ENCODE results near the gene TRIM49. TPM values are rescaled to one million over a fixed set of nuclear protein-coding genes. Genes with fewer than 3 reads are reported as not detected.
"Not testable (repeated sequence)": the region's sequence is repeated elsewhere in the genome, so short reads cannot be mapped to it uniquely, and the experiment has no call there.

The TRIM49 gene, protein sequence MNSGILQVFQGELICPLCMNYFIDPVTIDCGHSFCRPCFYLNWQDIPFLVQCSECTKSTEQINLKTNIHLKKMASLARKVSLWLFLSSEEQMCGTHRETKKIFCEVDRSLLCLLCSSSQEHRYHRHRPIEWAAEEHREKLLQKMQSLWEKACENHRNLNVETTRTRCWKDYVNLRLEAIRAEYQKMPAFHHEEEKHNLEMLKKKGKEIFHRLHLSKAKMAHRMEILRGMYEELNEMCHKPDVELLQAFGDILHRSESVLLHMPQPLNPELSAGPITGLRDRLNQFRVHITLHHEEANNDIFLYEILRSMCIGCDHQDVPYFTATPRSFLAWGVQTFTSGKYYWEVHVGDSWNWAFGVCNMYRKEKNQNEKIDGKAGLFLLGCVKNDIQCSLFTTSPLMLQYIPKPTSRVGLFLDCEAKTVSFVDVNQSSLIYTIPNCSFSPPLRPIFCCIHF
- total RNA-seq (not detected), polyA plus RNA-seq (not detected)
- long read RNA-seq, donor 1 = 0 reads
- long read RNA-seq, donor 2 = 0 reads

DNA sequence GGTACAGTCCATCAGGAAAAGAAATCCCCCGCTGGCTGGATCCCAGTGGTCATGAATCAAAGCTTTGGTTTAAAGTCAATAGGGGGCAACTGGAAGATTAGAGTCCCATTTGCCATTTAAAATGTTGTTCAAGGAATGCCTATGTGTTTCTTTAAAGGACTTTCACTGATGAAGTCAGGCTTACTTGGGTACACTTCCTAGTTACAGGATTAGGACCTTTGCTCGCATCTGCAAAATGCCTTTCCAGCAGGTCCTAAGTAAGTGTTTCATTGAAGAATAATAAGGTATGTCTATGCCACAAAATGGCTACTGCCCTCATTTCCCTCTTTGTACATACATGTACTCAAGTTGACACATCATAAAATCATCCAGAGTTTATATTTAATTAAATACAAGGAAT lies at the start of gene TRIM49:
Gene TRIM49, minus strand, starts transcription at position 101 of the 400 bp plus-strand sequence. CDS start 4,106 bp downstream, outside the sequence.
- intact Hi-C loops (cut with DNase I; ENCODE audit: low total_unique reads) = not testable (repeated sequence)

DNA sequence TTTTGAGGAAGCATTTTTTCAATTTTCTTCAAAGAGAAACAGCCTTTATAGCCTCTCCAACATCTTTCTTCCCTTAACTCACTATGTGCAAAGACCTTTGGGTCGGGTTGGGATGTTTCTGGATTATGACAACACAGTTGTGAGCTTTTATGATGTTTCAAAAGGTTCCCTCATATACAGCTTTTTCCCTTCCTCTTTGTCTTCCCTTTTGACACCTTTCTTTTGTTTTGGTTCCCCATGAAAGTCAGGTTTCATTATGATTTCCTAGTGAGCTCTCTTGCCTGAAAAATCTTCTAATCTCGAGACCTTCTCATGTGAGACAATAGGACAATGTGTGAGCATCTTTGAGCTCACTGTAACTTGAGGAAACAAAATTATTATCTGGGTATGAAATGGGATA lies 18.3 kb upstream of the TRIM49 start:
- intact Hi-C loops (cut with DNase I; ENCODE audit: low total_unique reads); H3K27me3 ChIP-seq (replicated peaks in 1 of 7); H3K27ac ChIP-seq; H3K4me3 ChIP-seq; DNase-seq; H3K4me1 ChIP-seq; H3K36me3 ChIP-seq; H3K9me3 ChIP-seq: not testable (repeated sequence)
- WGBS, 5 donors = 30 to 65% (median 53%) methylated on average over 1 to 2 of the region's 2 CpGs; no CpG with 5 or more reads in 2 of the 5 donors

More for the DNA sequence above, at the start of gene TRIM49:
- H3K9me3 ChIP-seq; H3K27me3 ChIP-seq (replicated peaks in 1 of 7); H3K4me1 ChIP-seq; H3K27ac ChIP-seq; H3K4me3 ChIP-seq; DNase-seq; H3K36me3 ChIP-seq: not testable (repeated sequence)
- 84 to 100% (median 89%) methylated on average over 1 to 2 of the region's 2 CpGs for WGBS, 5 donors

DNA sequence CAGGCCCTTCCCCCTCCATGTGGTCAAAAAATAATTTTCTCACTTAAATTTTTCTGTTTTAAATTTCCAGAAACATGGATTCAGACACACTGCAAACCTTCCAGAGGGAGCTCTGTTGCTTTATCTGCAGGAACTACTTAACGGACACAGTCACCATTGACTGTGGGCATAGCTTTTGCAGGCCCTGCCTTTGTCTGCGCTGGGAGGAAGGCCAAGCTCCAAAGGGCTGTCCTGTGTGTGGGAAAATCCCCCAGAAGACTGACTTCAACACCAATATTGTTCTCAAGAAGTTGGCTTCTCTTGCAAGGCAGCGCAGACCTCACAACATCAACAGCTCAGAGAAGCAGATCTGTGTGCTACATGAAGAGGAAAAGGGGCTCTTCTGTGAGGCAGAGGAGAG lies 11.6 kb upstream of the TRIM49 start:
- intact Hi-C loops (cut with DNase I; ENCODE audit: low total_unique reads); H3K27ac ChIP-seq; H3K27me3 ChIP-seq (replicated peaks in 1 of 7); H3K4me1 ChIP-seq; H3K9me3 ChIP-seq; H3K4me3 ChIP-seq; DNase-seq; H3K36me3 ChIP-seq: not testable (repeated sequence)
- 57 to 70% methylated on average over 1 to 2 of the region's 3 CpGs; no CpG with 5 or more reads in 3 of the 5 donors for WGBS, 5 donors

DNA sequence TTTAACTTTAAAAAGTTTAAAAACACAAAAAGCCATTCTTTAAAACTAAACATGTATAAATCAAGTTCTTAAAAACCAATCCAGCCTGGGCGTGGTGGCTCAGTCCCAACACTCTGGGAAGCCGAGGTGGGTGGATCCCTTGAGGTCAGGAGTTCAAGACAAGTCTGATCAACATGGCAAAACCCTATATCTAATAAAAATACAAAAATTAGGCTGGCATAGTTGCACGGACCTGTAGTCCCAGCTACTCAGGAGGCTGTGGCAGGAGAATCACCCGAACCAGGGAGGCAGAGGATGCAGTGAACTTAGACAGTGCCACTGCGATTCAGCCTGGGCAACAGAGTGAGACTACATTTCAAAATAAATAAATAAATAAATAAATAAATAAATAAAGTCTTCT lies 5.2 kb upstream of the TRIM49 start:
- DNase-seq; intact Hi-C loops (cut with DNase I; ENCODE audit: low total_unique reads); H3K36me3 ChIP-seq; H3K9me3 ChIP-seq; H3K4me3 ChIP-seq; H3K4me1 ChIP-seq; H3K27ac ChIP-seq; H3K27me3 ChIP-seq (replicated peaks in 1 of 7): not testable (repeated sequence)
- 76 to 87% (median 81%) methylated on average over 5 of the region's 5 CpGs for WGBS, 5 donors

DNA sequence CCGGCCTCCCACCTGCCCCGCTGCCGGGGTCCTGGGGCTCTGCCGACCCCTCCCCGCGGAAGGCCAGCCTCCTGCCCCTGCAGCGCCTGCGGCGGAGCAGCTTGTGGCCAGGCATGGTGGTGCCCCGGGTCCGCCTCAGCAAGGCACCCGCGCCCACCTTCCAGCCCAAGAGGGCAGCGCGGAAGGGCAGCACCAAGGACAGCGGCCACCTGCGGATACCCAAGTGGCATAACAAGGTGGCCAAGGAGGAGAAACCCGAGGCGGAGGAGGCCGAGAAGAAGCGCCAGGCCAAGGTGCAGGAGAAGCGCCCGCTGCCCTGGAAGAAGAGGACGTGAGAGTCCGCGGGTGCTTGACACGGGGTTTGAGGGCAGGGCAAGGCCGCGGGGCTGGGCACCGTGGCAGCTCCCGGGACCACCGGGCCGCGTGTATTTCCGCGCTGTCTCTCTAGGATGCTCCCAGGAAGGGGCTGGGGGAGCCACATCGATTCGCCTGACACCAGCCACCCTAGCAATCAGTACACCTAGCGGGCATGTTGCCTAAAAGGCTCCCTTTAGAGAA lies 20.8 kb downstream of the TRIM49 start:
- H3K9me3 ChIP-seq; H3K4me1 ChIP-seq; H3K36me3 ChIP-seq; intact Hi-C loops (cut with DNase I; ENCODE audit: low total_unique reads); DNase-seq; H3K4me3 ChIP-seq; H3K27ac ChIP-seq; H3K27me3 ChIP-seq (replicated peaks in 1 of 7): not testable (repeated sequence)
- 37 to 71% (median 41%) methylated on average over 20 to 37 of the region's 39 CpGs; no CpG with 5 or more reads in 1 of the 5 donors for WGBS, 5 donors

DNA sequence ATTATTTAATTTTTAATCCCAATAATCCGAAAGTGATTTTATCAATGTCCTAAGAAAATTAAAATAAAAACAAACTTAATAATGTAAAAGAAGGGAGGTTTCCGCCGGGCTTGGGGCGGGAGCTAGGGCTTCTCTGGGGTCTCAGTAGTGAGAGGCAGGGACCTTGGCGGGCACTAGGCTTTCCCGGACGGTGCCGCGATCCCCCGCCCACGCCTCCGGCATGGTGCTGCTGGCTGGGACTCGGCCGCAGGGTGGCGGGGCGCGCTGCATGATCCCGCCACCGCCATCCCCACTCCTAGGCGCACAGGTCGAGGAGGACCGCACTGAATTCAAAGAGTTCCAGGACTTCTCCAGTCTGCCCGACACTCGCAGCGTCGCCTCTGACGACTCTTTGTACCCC lies 22.6 kb downstream of the TRIM49 start:
- H3K4me1 ChIP-seq; H3K27me3 ChIP-seq (replicated peaks in 1 of 7); H3K27ac ChIP-seq; H3K36me3 ChIP-seq; H3K4me3 ChIP-seq; intact Hi-C loops (cut with DNase I; ENCODE audit: low total_unique reads); DNase-seq; H3K9me3 ChIP-seq: not testable (repeated sequence)
- WGBS, 5 donors = 28 to 61% (median 45%) methylated on average over 3 to 14 of the region's 27 CpGs

DNA sequence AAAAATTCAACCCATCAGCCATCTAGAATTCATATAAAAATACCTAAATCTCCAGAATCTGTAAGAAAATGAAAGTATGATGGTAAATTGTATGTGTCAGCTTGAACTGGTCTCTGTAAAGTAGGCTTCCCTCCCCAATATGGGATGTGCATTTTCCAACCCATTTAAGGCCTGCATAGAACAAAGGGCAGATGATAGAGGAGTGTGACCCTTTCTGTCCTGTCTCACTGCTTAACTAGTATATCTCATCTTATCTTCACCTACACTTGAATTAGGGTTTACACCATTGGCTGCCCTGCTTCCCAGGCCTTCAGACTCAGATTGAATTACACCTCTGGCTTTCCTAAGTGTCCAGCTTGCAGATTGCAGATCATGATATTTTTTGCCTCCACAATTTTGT lies 57.6 kb downstream of the TRIM49 start:
- H3K4me1 ChIP-seq; H3K4me3 ChIP-seq; H3K9me3 ChIP-seq; H3K27ac ChIP-seq; H3K27me3 ChIP-seq (replicated peaks in 1 of 7); intact Hi-C loops (cut with DNase I; ENCODE audit: low total_unique reads); H3K36me3 ChIP-seq; DNase-seq: not testable (repeated sequence)

Small RNA genes within 50 kb of the gene (small RNA-seq; reads per million reads assigned to genes)
- 0 reads per million in 4 donors for gene AP003122.3

Other genes with a start within 250 kb of the TRIM49 start
- not detected for gene TRIM77, start 98.3 kb downstream of the TRIM49 start, total RNA-seq
- gene TRIM77, start 98.3 kb downstream of the TRIM49 start, polyA plus RNA-seq = not detected
- gene TRIM64B, start 69.9 kb upstream of the TRIM49 start, total RNA-seq = not detected
- gene TRIM64B, start 69.9 kb upstream of the TRIM49 start, polyA plus RNA-seq = not detected
- gene TRIM49D1, start 113.7 kb upstream of the TRIM49 start, total RNA-seq = not detected
- not detected for gene TRIM49D1, start 113.7 kb upstream of the TRIM49 start, polyA plus RNA-seq
- gene TRIM49D2, start 115.5 kb upstream of the TRIM49 start, total RNA-seq = not detected
- gene TRIM49D2, start 115.5 kb upstream of the TRIM49 start, polyA plus RNA-seq = not detected
- not detected for gene TRIM64, start 157.5 kb upstream of the TRIM49 start, total RNA-seq
- not detected for gene TRIM64, start 157.5 kb upstream of the TRIM49 start, polyA plus RNA-seq
- gene TRIM49C, start 222.5 kb upstream of the TRIM49 start, total RNA-seq = not detected
- gene TRIM49C, start 222.5 kb upstream of the TRIM49 start, polyA plus RNA-seq = not detected

All from spleen (tissue), 13 donors.